DOHH2 (cell line): ENCODE data around the gene STN1.

Experiments
- H3F3A ChIP-seq: fragments of 200-600 bp; sonication (generic), shearing (Covaris generic); 2 replicates; pipeline ENCODE4 v1.6.0; 2016; ENCODE audit warnings: antibody characterized with exemption, mild to moderate bottlenecking; ENCODE audit not compliant: control insufficient read depth, insufficient read depth
- H3K27ac ChIP-seq: fragments of 200-600 bp; sonication (generic); 2 replicates; pipeline ENCODE4 v1.5.1; 2014; ENCODE audit warnings: low read depth, mild to moderate bottlenecking, low read length, moderate library complexity
- H3K27me3 ChIP-seq: fragments of 200-600 bp; sonication (generic); 2 replicates; pipeline ENCODE4 v1.6.1; 2014; ENCODE audit warnings: mild to moderate bottlenecking, low read length, mixed read lengths; ENCODE audit not compliant: control insufficient read depth
- H3K36me3 ChIP-seq: fragments of 200-600 bp; sonication (generic); 2 replicates; pipeline ENCODE4 v1.6.1; 2014; ENCODE audit warnings: mild to moderate bottlenecking, low read length, moderate library complexity, mixed read lengths; ENCODE audit not compliant: control insufficient read depth
- H3K4me1 ChIP-seq: fragments of 200-600 bp; sonication (generic); 2 replicates; pipeline ENCODE4 v1.6.1; 2014; ENCODE audit warnings: mild to moderate bottlenecking, low read length, mixed read lengths; ENCODE audit not compliant: control insufficient read depth
- H3K4me2 ChIP-seq: fragments of 200-600 bp; sonication (generic); 2 replicates; pipeline ENCODE4 v1.6.0; 2014; ENCODE audit warnings: mild to moderate bottlenecking, low read length, moderate library complexity
- H3K4me3 ChIP-seq: fragments of 200-600 bp; sonication (generic); 2 replicates; pipeline ENCODE4 v1.5.1; 2014; ENCODE audit warnings: mild to moderate bottlenecking, low read length, mixed read lengths
- H3K79me2 ChIP-seq: fragments of 200-600 bp; sonication (generic); 2 replicates; pipeline ENCODE4 v1.6.1; 2014; ENCODE audit warnings: mild to moderate bottlenecking, low read length, mixed read lengths; ENCODE audit not compliant: control insufficient read depth
- H3K9me2 ChIP-seq: fragments of 200-600 bp; sonication (generic); replicated peaks from 2 replicates; pipeline ENCODE4 v1.6.1; 2014; ENCODE audit warnings: mild to moderate bottlenecking, low read length, mixed read lengths; ENCODE audit not compliant: control insufficient read depth
- H3K9me3 ChIP-seq: fragments of 200-600 bp; sonication (generic); 2 replicates; pipeline ENCODE4 v1.6.1; 2014; ENCODE audit warnings: antibody characterized with exemption, low read length, mixed read lengths; ENCODE audit not compliant: control insufficient read depth, insufficient read depth
- H4K20me1 ChIP-seq: fragments of 200-600 bp; sonication (generic); 2 replicates; pipeline ENCODE4 v1.6.0; 2014; ENCODE audit warnings: low read depth, mild to moderate bottlenecking, antibody characterized with exemption, low read length, moderate library complexity; ENCODE audit not compliant: control insufficient read depth, insufficient read depth
- CTCF ChIP-seq: fragments of 200-600 bp; sonication (generic); IDR thresholded peaks from one replicate; pipeline ENCODE4 v1.5.1; 2014; ENCODE audit warnings: antibody characterized with exemption, mild to moderate bottlenecking, low read depth, low read length; ENCODE audit not compliant: poor library complexity, severe bottlenecking
- EZH2phosphoT487 ChIP-seq: fragments of 200-600 bp; sonication (generic); IDR thresholded peaks from 2 replicates; pipeline ENCODE4 v1.6.1; 2017; ENCODE audit warnings: borderline replicate concordance, mild to moderate bottlenecking, antibody characterized with exemption, low read length, moderate library complexity, mixed read lengths

The STN1 gene

GRCh38 chr10:103915796-103916195 lies 2.2 kb downstream of the STN1 start:
- H3K4me1 ChIP-seq: peaks cover 40% of the 10 kb centered on the region
- TF ChIP-seq CTCF: no peak
- TF ChIP-seq EZH2phosphoT487: no peak
- H4K20me1 ChIP-seq: no peaks in the 10 kb centered on the region
- peaks cover 6% of the 10 kb centered on the region for H3K36me3 ChIP-seq
- H3K4me3 ChIP-seq: peak overlapping the region; percentile 74
- H3F3A ChIP-seq: peaks cover 2% of the 10 kb centered on the region; the same call in 1 of the 2 replicates
- no peak overlapping the region for H3K27ac ChIP-seq
- peak overlapping the region; percentile 69 for H3K4me2 ChIP-seq
- peaks cover 5% of the 10 kb centered on the region; the same call in 1 of the 2 replicates for H3K9me3 ChIP-seq
- H3K9me2 ChIP-seq: no peaks in the 10 kb centered on the region
- no peaks in the 10 kb centered on the region for H3K27me3 ChIP-seq
- peaks cover 6% of the 10 kb centered on the region for H3K79me2 ChIP-seq

GRCh38 chr10:103912759-103913158 lies 5.2 kb downstream of the STN1 start:
- peaks cover 32% of the 10 kb centered on the region for H3K4me1 ChIP-seq

GRCh38 chr10:103911021-103911459 lies 6.9 kb downstream of the STN1 start:
- 0 out of 2 replicates have a peak overlapping the region, but pooled peaks have one; percentile 13 for H3K4me2 ChIP-seq
- no peak overlapping the region for H3K4me3 ChIP-seq
- H3K9me3 ChIP-seq: peaks cover 5% of the 10 kb centered on the region; the same call in 1 of the 2 replicates
- no peaks in the 10 kb centered on the region for H3K27me3 ChIP-seq
- TF ChIP-seq EZH2phosphoT487 (no peak), CTCF (no peak)
- no peaks in the 10 kb centered on the region for H3K79me2 ChIP-seq
- H4K20me1 ChIP-seq: no peaks in the 10 kb centered on the region
- no peaks in the 10 kb centered on the region for H3K9me2 ChIP-seq
- no peaks in the 10 kb centered on the region; the same call in 1 of the 2 replicates for H3F3A ChIP-seq
- H3K4me1 ChIP-seq: peaks cover 16% of the 10 kb centered on the region
- peaks cover 5% of the 10 kb centered on the region for H3K36me3 ChIP-seq
- no peak overlapping the region for H3K27ac ChIP-seq

More at GRCh38 chr10:103912759-103913158, 5.2 kb downstream of the STN1 start:
- Histone ChIP-seq H3K27ac (no peak overlapping the region), H3K9me2 (no peaks in the 10 kb centered on the region), H3K79me2 (peaks cover 6% of the 10 kb centered on the region), H3K27me3 (no peaks in the 10 kb centered on the region), H3F3A (no peaks in the 10 kb centered on the region; the same call in 1 of the 2 replicates), H3K36me3 (peaks cover 6% of the 10 kb centered on the region), H3K9me3 (peaks cover 5% of the 10 kb centered on the region; the same call in 1 of the 2 replicates), H4K20me1 (no peaks in the 10 kb centered on the region), H3K4me2 (no peak overlapping the region), H3K4me3 (no peak overlapping the region)
- TF ChIP-seq EZH2phosphoT487 (no peak), CTCF (no peak)
